HG02610 (cell line): ENCODE data around the gene EFCAB9.

Experiments
- ATAC-seq: cut with Tn5 transposase; IDR thresholded peaks from one replicate; pipeline ENCODE4 v1.9.1; 2021; ENCODE audit warnings: mild to moderate bottlenecking, moderate library complexity; ENCODE audit not compliant: unreplicated experiment

Gene EFCAB9

GRCh38 chr5:172235827-172236736 is 42.1 kb downstream of the EFCAB9 start:
- no peak for ATAC-seq

GRCh38 chr5:172238334-172238733 is 44.4 kb downstream of the EFCAB9 start:
- ATAC-seq = no peak

GRCh38 chr5:172243302-172243701 is 49.3 kb downstream of the EFCAB9 start:
- no peak for ATAC-seq

DNA sequence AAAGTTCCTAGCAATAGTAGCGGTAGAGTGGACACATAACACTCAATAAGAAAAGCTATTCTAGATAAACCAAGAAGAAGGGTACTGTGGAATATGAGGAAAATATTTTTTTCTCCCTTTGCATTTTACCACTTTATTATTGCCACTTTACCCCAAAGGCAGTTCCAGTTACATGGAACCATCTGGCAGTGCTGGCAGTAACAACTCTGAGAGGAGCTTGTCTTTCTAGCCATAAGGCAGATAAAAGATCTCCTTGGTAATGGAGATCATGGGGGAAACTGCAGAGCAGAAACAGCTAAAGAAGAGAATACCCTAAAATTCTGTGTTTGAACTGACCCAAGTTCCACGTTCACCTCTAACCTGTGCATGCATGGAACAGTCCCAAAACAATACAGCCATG is 51.1 kb downstream of the EFCAB9 start:
- ATAC-seq = no peak

DNA sequence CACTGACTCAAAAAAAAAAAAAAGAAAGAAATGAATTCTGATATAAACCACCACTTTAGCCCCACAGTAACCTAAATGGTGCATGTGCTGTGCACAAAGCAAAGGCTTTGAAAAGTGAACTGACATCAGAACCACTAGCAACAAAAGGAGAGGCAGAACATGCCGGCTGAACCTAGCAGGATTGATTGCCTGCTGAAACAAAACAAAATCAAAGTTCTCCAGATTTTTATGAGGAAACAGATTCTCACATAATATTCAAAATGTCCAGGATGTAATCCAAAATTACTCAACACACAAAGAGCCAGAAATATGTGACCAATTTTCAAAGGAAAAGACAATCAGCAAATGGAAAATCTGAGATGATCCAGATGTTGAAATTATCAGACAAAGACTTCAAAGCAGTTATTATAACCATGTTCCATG is 51.7 kb downstream of the EFCAB9 start:
- no peak for ATAC-seq

DNA sequence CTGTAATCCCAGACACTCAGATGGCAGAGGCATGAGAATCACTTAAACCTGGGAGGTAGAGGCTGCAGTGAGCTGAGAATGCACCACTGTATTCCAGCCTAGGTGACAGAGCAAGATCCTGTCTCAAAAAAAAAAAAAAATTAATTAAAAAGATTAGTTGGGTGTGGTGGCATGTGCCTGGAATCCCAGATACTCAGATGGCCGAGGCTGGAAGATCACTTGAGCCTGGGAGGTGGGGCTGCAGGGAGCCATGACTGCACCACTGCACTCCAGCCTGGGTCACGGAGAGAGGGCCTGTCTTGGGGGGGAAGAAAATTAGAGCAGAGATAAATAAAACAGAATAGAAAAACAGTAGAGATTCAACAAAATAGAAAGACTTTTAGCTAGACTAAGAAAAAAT is 54.7 kb downstream of the EFCAB9 start:
- no peak for ATAC-seq

- ATAC-seq = no peak
Measured at GRCh38 chr5:172251419-172251818, 57.4 kb downstream of the EFCAB9 start.

DNA sequence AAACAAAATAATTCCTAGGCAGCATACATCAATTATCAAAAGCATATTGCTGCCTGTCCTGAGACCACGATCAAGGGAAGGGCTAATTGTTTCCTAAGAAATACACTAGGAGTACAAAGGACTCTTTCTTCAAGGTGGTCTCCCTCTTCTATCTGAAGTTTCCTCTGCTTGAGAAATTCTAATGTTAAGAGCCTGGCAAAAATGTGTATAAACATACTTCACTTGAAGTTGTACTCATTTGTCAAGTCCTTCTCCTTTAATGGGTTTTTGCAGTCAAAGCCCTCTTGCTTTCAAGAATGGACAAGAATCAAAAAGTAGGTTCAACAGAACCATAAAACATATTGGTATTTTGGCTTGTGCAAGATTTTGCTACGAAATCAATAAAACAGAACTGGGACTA is 58.5 kb downstream of the EFCAB9 start:
- ATAC-seq = no peak
